ENCODE measurements around the gene KLK14. TPM values are rescaled to one million over a fixed set of nuclear protein-coding genes. Genes with fewer than 3 reads are reported as not detected.

KLK14 gene
- total RNA-seq, 4 donors from 2014 or later = not detected

- in situ Hi-C loops (cut with MboI; ENCODE audit: low sequenced_read_pairs in 4 of 4) (no loop called here), intact Hi-C loops (cut with DNase I; ENCODE audit: low total_unique reads) (no loop called here)
- no peaks in the 10 kb centered on the region for H3K9me3 ChIP-seq
- H3K27me3 ChIP-seq = no peaks in the 10 kb centered on the region
- peak; percentile 17 to 39 for TF ChIP-seq POLR2A (IDR thresholded peaks at IDR 0.05)
- TF ChIP-seq CTCF (IDR thresholded peaks at IDR 0.05 in 4 of 5, conservative IDR thresholded peaks at IDR 0.05 in 1 of 5) = no peak
- peak in 1 of 2 donors; percentile 23 for DNase-seq
- no peak overlapping the region for H3K27ac ChIP-seq
- no peaks in the 10 kb centered on the region for H3K36me3 ChIP-seq
- no peak overlapping the region for H3K4me3 ChIP-seq
- H3K4me1 ChIP-seq = no peaks in the 10 kb centered on the region
- ATAC-seq = no peak
These were observed 45.1 kb upstream of the KLK14 start for GRCh38 chr19:51127755-51128154.

DNA sequence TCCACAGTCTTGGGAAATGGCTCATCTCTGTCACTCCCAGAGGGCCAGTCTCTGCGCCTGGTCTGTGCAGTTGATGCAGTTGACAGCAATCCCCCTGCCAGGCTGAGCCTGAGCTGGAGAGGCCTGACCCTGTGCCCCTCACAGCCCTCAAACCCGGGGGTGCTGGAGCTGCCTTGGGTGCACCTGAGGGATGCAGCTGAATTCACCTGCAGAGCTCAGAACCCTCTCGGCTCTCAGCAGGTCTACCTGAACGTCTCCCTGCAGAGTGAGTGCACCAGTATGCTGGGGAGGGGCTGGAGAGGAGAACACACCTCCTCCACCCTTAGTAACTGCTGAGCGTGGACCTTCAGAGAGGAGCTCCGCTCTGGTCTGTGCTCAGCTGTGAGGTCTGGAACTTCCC is 44.3 kb upstream of the KLK14 start:
- H3K36me3 ChIP-seq = no peaks in the 10 kb centered on the region
- in situ Hi-C loops (cut with MboI; ENCODE audit: low sequenced_read_pairs in 4 of 4) = no loop called here
- H3K4me1 ChIP-seq = no peaks in the 10 kb centered on the region
- no peak overlapping the region for H3K27ac ChIP-seq
- intact Hi-C loops (cut with DNase I; ENCODE audit: low total_unique reads) = no loop called here
- ATAC-seq = no peak
- H3K9me3 ChIP-seq = no peaks in the 10 kb centered on the region
- H3K4me3 ChIP-seq = no peak overlapping the region
- H3K27me3 ChIP-seq = no peaks in the 10 kb centered on the region
- no peak for DNase-seq
- TF ChIP-seq POLR2A (IDR thresholded peaks at IDR 0.05) (no peak), CTCF (IDR thresholded peaks at IDR 0.05 in 4 of 5, conservative IDR thresholded peaks at IDR 0.05 in 1 of 5) (no peak)

DNA sequence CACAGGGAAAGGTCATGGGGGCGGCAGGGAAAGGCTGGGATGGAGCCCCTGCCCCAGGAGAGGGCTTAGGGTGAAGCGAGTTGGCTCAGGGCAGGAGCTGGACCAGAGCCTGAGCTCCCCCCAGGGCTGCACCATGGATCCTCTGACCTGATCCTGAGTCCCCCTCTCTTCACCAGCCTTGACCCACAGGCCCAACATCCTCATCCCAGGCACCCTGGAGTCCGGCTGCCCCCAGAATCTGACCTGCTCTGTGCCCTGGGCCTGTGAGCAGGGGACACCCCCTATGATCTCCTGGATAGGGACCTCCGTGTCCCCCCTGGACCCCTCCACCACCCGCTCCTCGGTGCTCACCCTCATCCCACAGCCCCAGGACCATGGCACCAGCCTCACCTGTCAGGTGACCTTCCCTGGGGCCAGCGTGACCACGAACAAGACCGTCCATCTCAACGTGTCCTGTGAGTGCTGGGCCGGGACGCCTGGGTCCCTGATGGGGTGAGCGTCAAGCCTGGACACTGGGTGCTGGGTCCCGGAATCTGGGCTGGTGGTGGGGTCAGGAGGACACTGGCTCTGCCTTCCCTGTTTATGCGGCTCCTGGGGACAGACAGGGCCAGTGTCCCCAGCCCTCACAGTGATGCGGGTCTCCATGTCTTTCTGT is 42.9 kb upstream of the KLK14 start:
- intact Hi-C loops (cut with DNase I; ENCODE audit: low total_unique reads) = no loop called here
- peak overlapping the region in 2 of 4 donors; percentile 2 to 21 for H3K4me3 ChIP-seq
- H3K9me3 ChIP-seq = no peaks in the 10 kb centered on the region
- TF ChIP-seq POLR2A (IDR thresholded peaks at IDR 0.05) (no peak), CTCF (IDR thresholded peaks at IDR 0.05 in 4 of 5, conservative IDR thresholded peaks at IDR 0.05 in 1 of 5) (no peak)
- peak overlapping the region in 1 of 4 donors; percentile 10 for H3K27ac ChIP-seq
- H3K4me1 ChIP-seq = no peaks in the 10 kb centered on the region
- no peaks in the 10 kb centered on the region for H3K27me3 ChIP-seq
- DNase-seq (no peak), ATAC-seq (no peak)
- in situ Hi-C loops (cut with MboI; ENCODE audit: low sequenced_read_pairs in 4 of 4) = no loop called here
- no peaks in the 10 kb centered on the region for H3K36me3 ChIP-seq

GRCh38 chr19:51124729-51125128 is 42.0 kb upstream of the KLK14 start, which contains the start of gene SIGLEC9:
Gene SIGLEC9, plus strand, starts transcription at chr19:51124906. Its CDS starts 69 bp downstream, at chr19:51124975.
- in situ Hi-C loops (cut with MboI; ENCODE audit: low sequenced_read_pairs in 4 of 4) = loop anchor here in 1 of 4 donors (25.0 kb wide), 1 partner anchor 463 kb away; no protein-coding TSS in a partner anchor
- H3K27ac ChIP-seq = peak within 1 kb of the TSS in 1 of 4 donors; percentile 18
- H3K9me3 ChIP-seq = no peaks in the 10 kb centered on the region
- TF ChIP-seq POLR2A (IDR thresholded peaks at IDR 0.05) (peak; percentile 5 to 14), CTCF (IDR thresholded peaks at IDR 0.05 in 4 of 5, conservative IDR thresholded peaks at IDR 0.05 in 1 of 5) (no peak)
- intact Hi-C loops (cut with DNase I; ENCODE audit: low total_unique reads) = no loop called here
- ATAC-seq = no peak
- H3K4me3 ChIP-seq = peak within 1 kb of the TSS in 2 of 4 donors; percentile 2 to 21
- peak; percentile 27 to 47 for DNase-seq
- H3K4me1 ChIP-seq = no peaks in the 10 kb centered on the region
- H3K27me3 ChIP-seq = no peaks in the 10 kb centered on the region
- no peaks in the 10 kb centered on the region for H3K36me3 ChIP-seq
